Activated B cell treated with CpG ODN at 0.5 μM for 24 hours (primary cell): ENCODE measurements around the gene CSRP2. TPM values are rescaled to one million over a fixed set of nuclear protein-coding genes. Genes with fewer than 3 reads are reported as not detected.

ENCODE experiments used
- ATAC-seq: fragments of 200-7000 bp; cut with Tn5 transposase; one replicate; pipeline ENCODE4 v1.10.0; 2021; ENCODE audit warnings: low read depth, mild to moderate bottlenecking, moderate library complexity
- CTCF ChIA-PET: fragments of 350-600 bp; sonication (Branson Sonifier 250); formaldehyde crosslinking; loops from one replicate; lab custom pipeline; 2021; ENCODE audit warnings: antibody characterized with exemption; lab: Charles Lee
- POLR2A ChIA-PET: fragments of 350-600 bp; sonication (Branson Sonifier 250); formaldehyde crosslinking; loops from one replicate; lab custom pipeline; 2021; ENCODE audit warnings: antibody characterized with exemption; lab: Charles Lee
- DNase-seq: peaks from one replicate; pipeline ENCODE4 v3.0.0; 2022
- H3K27ac Mint-ChIP-seq: one replicate; pipeline ENCODE4 v1.8.0; 2020; ENCODE audit warnings: mixed read lengths
- H3K27me3 Mint-ChIP-seq: one replicate; pipeline ENCODE4 v1.8.0; 2021; ENCODE audit warnings: mixed read lengths
- H3K36me3 Mint-ChIP-seq: one replicate; pipeline ENCODE4 v1.8.0; 2021; ENCODE audit warnings: low read depth, mixed read lengths
- H3K4me1 Mint-ChIP-seq: one replicate; pipeline ENCODE4 v1.8.0; 2021; ENCODE audit warnings: mixed read lengths
- H3K4me3 Mint-ChIP-seq: one replicate; pipeline ENCODE4 v1.8.0; 2020; ENCODE audit warnings: mild to moderate bottlenecking, mixed read lengths
- H3K9me3 Mint-ChIP-seq: one replicate; pipeline ENCODE4 v1.8.0; 2020; ENCODE audit warnings: mixed read lengths
- CTCF ChIP-seq: fragments of 200-600 bp; IDR thresholded peaks from one replicate; pipeline ENCODE4 v1.8.0; 2022; ENCODE audit warnings: antibody characterized with exemption, mild to moderate bottlenecking
- intact Hi-C: fragments of 100-400 bp; cut with micrococcal nuclease; formaldehyde crosslinking; loops from one replicate; pipeline ENCODE4 v1.15.1; 2024
- total RNA-seq: library from RNA; stranded (reverse); gene quantifications from 2 replicates; pipeline ENCODE4 v1.2.3, GENCODE V29; 2022

CSRP2 gene
- total RNA-seq, 1 donor from 2014 or later = 1.6 TPM

DNA sequence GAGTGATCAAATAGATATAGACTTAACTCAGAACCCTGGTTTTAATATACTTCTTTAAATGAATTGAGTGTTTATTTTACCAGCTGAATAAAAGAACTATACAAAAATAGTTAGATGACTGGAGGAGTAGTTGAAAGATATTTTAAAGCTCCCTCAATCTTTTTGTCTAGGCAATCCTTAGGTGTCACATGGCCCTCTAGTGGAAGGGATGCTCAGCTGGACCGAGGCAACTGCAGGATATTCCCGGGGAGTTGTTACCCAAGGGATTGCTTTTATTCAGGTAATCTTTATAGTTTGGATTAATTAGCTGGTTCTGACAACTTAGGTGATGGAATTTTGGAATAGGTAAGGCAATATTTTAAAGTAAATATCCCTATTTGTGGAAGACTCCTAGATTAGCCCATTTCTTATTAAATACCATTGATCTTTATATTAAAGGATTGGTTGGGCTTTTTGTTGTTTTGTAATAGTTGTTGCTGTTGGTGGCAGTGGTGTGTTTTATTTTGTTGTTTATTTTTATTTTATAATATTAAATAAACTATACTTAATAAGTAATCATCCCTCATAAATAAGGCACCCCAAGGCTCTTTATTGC is 57.8 kb downstream of the CSRP2 start:
- H3K4me1 Mint-ChIP-seq = no peaks in the 10 kb centered on the region
- ChIA-PET CTCF (interaction anchor here (1.4 kb wide), 1 partner anchor 13 kb away, joined by 3 read pairs; no protein-coding TSS in a partner anchor), POLR2A (no interaction called here)
- peaks cover 54% of the 10 kb centered on the region for H3K36me3 Mint-ChIP-seq
- H3K27ac Mint-ChIP-seq = no peak overlapping the region
- H3K4me3 Mint-ChIP-seq = no peak overlapping the region
- no peak for ATAC-seq
- no peak for DNase-seq
- H3K9me3 Mint-ChIP-seq = no peaks in the 10 kb centered on the region
- no peak for TF ChIP-seq CTCF
- no peaks in the 10 kb centered on the region for H3K27me3 Mint-ChIP-seq
- intact Hi-C loops = loop anchor here (1.0 kb wide), 1 partner anchor 200 kb away; no protein-coding TSS in a partner anchor

DNA sequence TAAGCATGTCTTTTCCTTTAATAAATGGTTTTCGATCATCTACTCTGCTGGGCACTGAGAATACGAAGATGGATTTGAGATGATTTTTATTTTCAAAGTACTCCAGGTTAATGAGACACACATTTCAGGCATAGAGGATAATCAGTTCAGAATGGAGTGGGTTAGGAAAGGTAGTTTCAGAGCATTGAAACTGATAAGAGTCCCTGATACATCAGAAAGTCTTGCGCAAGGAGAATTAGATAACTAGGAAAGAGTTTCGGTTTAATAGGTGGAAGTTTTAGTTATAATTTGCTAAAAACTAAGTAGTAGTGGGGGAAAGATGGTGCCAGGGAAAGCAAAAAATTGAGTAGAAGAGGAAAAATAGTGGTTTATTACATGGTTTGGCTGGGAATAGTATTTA is 64.8 kb downstream of the CSRP2 start:
- peaks cover 54% of the 10 kb centered on the region for H3K36me3 Mint-ChIP-seq
- peaks cover 2% of the 10 kb centered on the region for H3K4me1 Mint-ChIP-seq
- DNase-seq (no peak), ATAC-seq (no peak)
- no peaks in the 10 kb centered on the region for H3K27me3 Mint-ChIP-seq
- ChIA-PET CTCF (no interaction called here), POLR2A (no interaction called here)
- no peak for TF ChIP-seq CTCF
- no peak overlapping the region for H3K27ac Mint-ChIP-seq
- intact Hi-C loops = no loop called here
- H3K4me3 Mint-ChIP-seq = no peak overlapping the region
- no peaks in the 10 kb centered on the region for H3K9me3 Mint-ChIP-seq

DNA sequence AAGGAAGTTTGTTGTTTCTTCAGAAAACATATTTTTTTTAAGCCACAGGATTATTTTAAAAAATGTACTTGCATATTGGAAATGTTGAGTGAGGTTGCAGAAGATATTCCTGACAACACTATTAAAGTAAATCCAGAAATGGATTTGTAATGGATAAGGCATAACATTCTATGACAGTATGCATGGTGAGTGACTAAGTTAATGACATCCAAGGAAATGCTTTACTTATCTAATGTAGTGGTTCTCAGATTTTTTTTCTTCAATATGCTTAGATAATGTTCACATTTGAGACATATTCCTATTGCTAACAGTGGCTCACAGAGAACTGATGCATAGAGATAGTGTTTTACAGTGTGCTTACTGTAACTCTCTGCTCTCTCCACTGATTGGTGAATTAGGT is 65.6 kb downstream of the CSRP2 start:
- DNase-seq (no peak), ATAC-seq (no peak)
- no peak for TF ChIP-seq CTCF
- no peak overlapping the region for H3K4me3 Mint-ChIP-seq
- no peaks in the 10 kb centered on the region for H3K9me3 Mint-ChIP-seq
- H3K4me1 Mint-ChIP-seq = peaks cover 2% of the 10 kb centered on the region
- peaks cover 49% of the 10 kb centered on the region for H3K36me3 Mint-ChIP-seq
- intact Hi-C loops = no loop called here
- no peak overlapping the region for H3K27ac Mint-ChIP-seq
- POLR2A ChIA-PET = no interaction called here
- CTCF ChIA-PET = no interaction called here
- H3K27me3 Mint-ChIP-seq = no peaks in the 10 kb centered on the region

DNA sequence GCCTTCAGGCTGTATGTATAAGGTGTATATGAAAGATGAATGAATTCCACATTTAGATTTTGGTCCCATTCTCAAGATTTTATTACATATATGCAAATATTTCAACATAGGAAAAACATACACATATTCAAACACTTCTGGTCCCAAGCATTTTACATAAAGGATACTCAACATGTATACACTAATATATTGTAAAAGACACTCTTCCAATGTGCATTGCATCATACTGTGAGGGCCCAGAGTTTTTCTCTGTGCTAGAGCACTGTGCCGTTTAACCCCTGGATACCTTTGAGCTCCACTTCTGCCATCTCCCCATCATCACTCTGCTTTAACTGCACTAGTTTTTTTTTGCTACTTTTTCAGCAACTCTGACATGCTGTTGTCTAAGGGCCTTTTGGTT is 66.8 kb downstream of the CSRP2 start:
- no peaks in the 10 kb centered on the region for H3K27me3 Mint-ChIP-seq
- intact Hi-C loops = loop anchor here (2.0 kb wide), 1 partner anchor 15 kb away; no protein-coding TSS in a partner anchor
- no peak overlapping the region for H3K27ac Mint-ChIP-seq
- ChIA-PET POLR2A (no interaction called here), CTCF (no interaction called here)
- DNase-seq (no peak), ATAC-seq (no peak)
- no peak for TF ChIP-seq CTCF
- H3K4me3 Mint-ChIP-seq = no peak overlapping the region
- no peaks in the 10 kb centered on the region for H3K9me3 Mint-ChIP-seq
- H3K4me1 Mint-ChIP-seq = peaks cover 2% of the 10 kb centered on the region
- H3K36me3 Mint-ChIP-seq = peaks cover 47% of the 10 kb centered on the region

- intact Hi-C loops = loop anchor here (2.0 kb wide), 1 partner anchor 16 kb away; no protein-coding TSS in a partner anchor
- DNase-seq (no peak), ATAC-seq (no peak)
- peaks cover 2% of the 10 kb centered on the region for H3K4me1 Mint-ChIP-seq
- ChIA-PET CTCF (no interaction called here), POLR2A (no interaction called here)
- H3K9me3 Mint-ChIP-seq = no peaks in the 10 kb centered on the region
- TF ChIP-seq CTCF = no peak
- no peak overlapping the region for H3K27ac Mint-ChIP-seq
- H3K36me3 Mint-ChIP-seq = peaks cover 52% of the 10 kb centered on the region
- H3K4me3 Mint-ChIP-seq = no peak overlapping the region
- H3K27me3 Mint-ChIP-seq = no peaks in the 10 kb centered on the region
Measured at GRCh38 chr12:76810671-76811419, 68.0 kb downstream of the CSRP2 start.

Other genes with a start within 250 kb of the CSRP2 start
- gene ZDHHC17, start 114.9 kb downstream of the CSRP2 start, total RNA-seq = 51.8 and 70.8 TPM in 2 replicates
- 0.71 and 0.95 TPM in 2 replicates for gene E2F7, start 186.6 kb upstream of the CSRP2 start, total RNA-seq